ENCODE measurements around the gene NFATC1.

NFATC1 gene

GRCh38 chr18:79440316-79441110, 44.8 kb downstream of the NFATC1 start:
- DNase-seq (ENCODE audit: low read depth) = no peak

- no peak for DNase-seq (ENCODE audit: low read depth)
Measured at GRCh38 chr18:79441420-79441819, 45.7 kb downstream of the NFATC1 start.

- no peak for DNase-seq (ENCODE audit: low read depth)
Measured at GRCh38 chr18:79442508-79443221, 46.9 kb downstream of the NFATC1 start.

- no peak for DNase-seq (ENCODE audit: low read depth)
Measured at GRCh38 chr18:79445221-79445620, 49.5 kb downstream of the NFATC1 start.

- DNase-seq (ENCODE audit: low read depth) = no peak
Measured at GRCh38 chr18:79445696-79446561, 50.2 kb downstream of the NFATC1 start.

- no peak for DNase-seq (ENCODE audit: low read depth)
Measured at GRCh38 chr18:79446931-79447330, 51.2 kb downstream of the NFATC1 start.

- DNase-seq (ENCODE audit: low read depth) = no peak
Measured at GRCh38 chr18:79447703-79448367, 52.1 kb downstream of the NFATC1 start.

GRCh38 chr18:79448621-79449020, 52.9 kb downstream of the NFATC1 start:
- no peak for DNase-seq (ENCODE audit: low read depth)

- DNase-seq (ENCODE audit: low read depth) = no peak
Measured at GRCh38 chr18:79449551-79450288, 54.0 kb downstream of the NFATC1 start.

GRCh38 chr18:79450289-79451080, 54.8 kb downstream of the NFATC1 start:
- no peak for DNase-seq (ENCODE audit: low read depth)

GRCh38 chr18:79451237-79452125, 55.8 kb downstream of the NFATC1 start:
- no peak for DNase-seq (ENCODE audit: low read depth)

GRCh38 chr18:79452190-79452990, 56.7 kb downstream of the NFATC1 start:
- no peak for DNase-seq (ENCODE audit: low read depth)

GRCh38 chr18:79452991-79453645, 57.4 kb downstream of the NFATC1 start:
- no peak for DNase-seq (ENCODE audit: low read depth)

GRCh38 chr18:79453816-79454735, 58.3 kb downstream of the NFATC1 start:
- DNase-seq (ENCODE audit: low read depth) = no peak

- DNase-seq (ENCODE audit: low read depth) = no peak
Measured at GRCh38 chr18:79455261-79455660, 59.5 kb downstream of the NFATC1 start.

GRCh38 chr18:79456105-79456980, 60.6 kb downstream of the NFATC1 start:
- no peak for DNase-seq (ENCODE audit: low read depth)

Measured in stimulated activated CD8-positive, alpha-beta memory T cell treated with anti-CD3 and anti-CD28 coated beads, Interleukin-7, amount 100 ng/mL, for 24 hours (primary cell).